Endothelial cell (in vitro differentiated cells): ENCODE measurements around the gene VPS13D. TPM values are rescaled to one million over a fixed set of nuclear protein-coding genes. Genes with fewer than 3 reads are reported as not detected.

Experiments used
- DNase-seq: peaks from one replicate; pipeline ENCODE4 v3.0.0; 2021; ENCODE audit warnings: low spot score
- H3K27ac Mint-ChIP-seq: one replicate; pipeline ENCODE4 v1.8.0; 2021; ENCODE audit warnings: mixed read lengths, inconsistent platforms; ENCODE audit not compliant: unreplicated experiment
- H3K27me3 Mint-ChIP-seq: one replicate; pipeline ENCODE4 v1.8.0; 2021; ENCODE audit warnings: mild to moderate bottlenecking, moderate library complexity, mixed read lengths, inconsistent platforms; ENCODE audit not compliant: unreplicated experiment
- H3K36me3 Mint-ChIP-seq: one replicate; pipeline ENCODE4 v1.8.0; 2021; ENCODE audit warnings: mild to moderate bottlenecking, low read depth, mixed read lengths, inconsistent platforms; ENCODE audit not compliant: unreplicated experiment
- H3K4me1 Mint-ChIP-seq: one replicate; pipeline ENCODE4 v1.8.0; 2021; ENCODE audit warnings: mild to moderate bottlenecking, mixed read lengths, inconsistent platforms; ENCODE audit not compliant: unreplicated experiment
- H3K4me3 Mint-ChIP-seq: one replicate; pipeline ENCODE4 v1.8.0; 2021; ENCODE audit warnings: mild to moderate bottlenecking, mixed read lengths, inconsistent platforms; ENCODE audit not compliant: unreplicated experiment
- H3K9me3 Mint-ChIP-seq: one replicate; pipeline ENCODE4 v1.8.0; 2021; ENCODE audit warnings: mixed read lengths, inconsistent platforms; ENCODE audit not compliant: unreplicated experiment
- total RNA-seq: library from RNA; stranded (reverse); fragmentation: NEBNext Ultra II Directional; extraction: Animal tissue kit (Norgen Biotek cat#: 25700); gene quantifications from one replicate; pipeline ENCODE4 v1.2.1, GENCODE V29; 2021; ENCODE audit not compliant: unreplicated experiment
- TF ChIP-seq, protein P1 (sequence below): fragments of 200-600 bp; sonication (generic); IDR thresholded peaks from one replicate; pipeline ENCODE4 v1.5.0; 2021; ENCODE audit warnings: antibody characterized with exemption; ENCODE audit not compliant: unreplicated experiment

The VPS13D gene
- total RNA-seq, 1 donor from 2014 or later: 37.8 TPM

DNA sequence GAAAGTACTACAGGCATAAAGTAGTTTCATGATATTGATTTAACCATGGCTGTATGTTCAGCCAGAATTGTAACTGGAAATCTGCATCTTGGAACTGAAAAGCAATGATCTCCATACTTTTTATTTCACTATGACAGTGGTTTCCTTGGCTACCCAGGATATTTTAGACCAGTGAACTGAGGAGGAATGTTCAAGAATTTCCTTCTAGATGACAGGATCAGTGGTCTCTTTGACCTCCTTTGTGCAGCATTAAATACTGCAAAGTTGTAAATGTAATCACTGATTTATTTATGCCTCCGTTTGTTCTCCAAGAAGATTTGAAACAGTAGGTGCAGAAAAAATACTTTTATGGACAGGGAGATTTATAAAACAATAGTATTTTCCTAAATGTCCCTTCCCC lies 39.5 kb downstream of the VPS13D start:
- Mint-ChIP-seq H3K27me3 (peaks cover 3% of the 10 kb centered on the region), H3K36me3 (peaks cover 38% of the 10 kb centered on the region), H3K9me3 (no peaks in the 10 kb centered on the region), H3K4me1 (no peaks in the 10 kb centered on the region), H3K27ac (no peak overlapping the region), H3K4me3 (no peak overlapping the region)
- TF ChIP-seq, protein P1, sequence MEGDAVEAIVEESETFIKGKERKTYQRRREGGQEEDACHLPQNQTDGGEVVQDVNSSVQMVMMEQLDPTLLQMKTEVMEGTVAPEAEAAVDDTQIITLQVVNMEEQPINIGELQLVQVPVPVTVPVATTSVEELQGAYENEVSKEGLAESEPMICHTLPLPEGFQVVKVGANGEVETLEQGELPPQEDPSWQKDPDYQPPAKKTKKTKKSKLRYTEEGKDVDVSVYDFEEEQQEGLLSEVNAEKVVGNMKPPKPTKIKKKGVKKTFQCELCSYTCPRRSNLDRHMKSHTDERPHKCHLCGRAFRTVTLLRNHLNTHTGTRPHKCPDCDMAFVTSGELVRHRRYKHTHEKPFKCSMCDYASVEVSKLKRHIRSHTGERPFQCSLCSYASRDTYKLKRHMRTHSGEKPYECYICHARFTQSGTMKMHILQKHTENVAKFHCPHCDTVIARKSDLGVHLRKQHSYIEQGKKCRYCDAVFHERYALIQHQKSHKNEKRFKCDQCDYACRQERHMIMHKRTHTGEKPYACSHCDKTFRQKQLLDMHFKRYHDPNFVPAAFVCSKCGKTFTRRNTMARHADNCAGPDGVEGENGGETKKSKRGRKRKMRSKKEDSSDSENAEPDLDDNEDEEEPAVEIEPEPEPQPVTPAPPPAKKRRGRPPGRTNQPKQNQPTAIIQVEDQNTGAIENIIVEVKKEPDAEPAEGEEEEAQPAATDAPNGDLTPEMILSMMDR: no peak
- no peak for DNase-seq

DNA sequence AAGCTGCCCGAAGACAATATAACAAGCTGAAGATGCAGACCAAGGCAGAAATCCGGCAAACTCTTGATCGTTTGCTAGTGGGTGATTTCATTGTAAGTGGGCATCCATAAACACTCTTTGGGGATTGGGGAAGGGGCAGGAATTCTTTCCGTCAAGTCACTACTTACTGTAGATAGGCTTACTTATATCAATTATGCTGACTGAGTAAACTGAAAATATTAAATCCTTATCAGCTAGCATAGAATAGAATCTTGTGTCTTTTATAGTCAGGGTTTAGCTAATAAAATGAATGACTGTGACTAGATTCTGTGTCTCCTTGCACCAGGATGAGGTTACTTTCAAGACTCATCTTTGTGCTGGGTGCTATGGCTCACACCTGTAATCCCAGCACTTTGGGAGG lies 41.2 kb downstream of the VPS13D start:
- peaks cover 31% of the 10 kb centered on the region for H3K36me3 Mint-ChIP-seq
- no peaks in the 10 kb centered on the region for H3K4me1 Mint-ChIP-seq
- H3K4me3 Mint-ChIP-seq: no peak overlapping the region
- peaks cover 3% of the 10 kb centered on the region for H3K27me3 Mint-ChIP-seq
- TF ChIP-seq, protein P1: no peak
- no peak for DNase-seq
- no peak overlapping the region for H3K27ac Mint-ChIP-seq
- H3K9me3 Mint-ChIP-seq: no peaks in the 10 kb centered on the region

DNA sequence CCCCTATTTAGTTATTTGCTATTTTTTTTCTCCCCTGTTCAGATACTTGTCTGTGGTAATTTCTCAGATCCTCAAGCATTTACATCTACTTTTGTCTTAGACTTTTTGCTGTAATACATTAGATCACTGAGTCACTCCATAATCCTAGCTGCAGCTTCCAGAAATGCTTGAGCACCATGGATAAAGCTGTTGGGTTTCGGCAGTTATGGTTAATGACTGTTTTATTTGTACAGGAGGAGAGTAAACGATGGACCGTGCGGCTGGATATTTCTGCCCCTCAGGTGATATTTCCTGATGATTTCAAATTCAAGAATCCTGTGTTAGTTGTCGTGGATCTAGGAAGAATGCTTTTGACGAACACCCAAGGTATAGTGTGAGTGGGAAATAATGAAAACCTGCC lies 42.9 kb downstream of the VPS13D start:
- Mint-ChIP-seq H3K27me3 (peaks cover 3% of the 10 kb centered on the region), H3K4me1 (no peaks in the 10 kb centered on the region), H3K27ac (no peak overlapping the region), H3K36me3 (peaks cover 38% of the 10 kb centered on the region), H3K4me3 (no peak overlapping the region), H3K9me3 (no peaks in the 10 kb centered on the region)
- no peak for DNase-seq
- TF ChIP-seq, protein P1: no peak

DNA sequence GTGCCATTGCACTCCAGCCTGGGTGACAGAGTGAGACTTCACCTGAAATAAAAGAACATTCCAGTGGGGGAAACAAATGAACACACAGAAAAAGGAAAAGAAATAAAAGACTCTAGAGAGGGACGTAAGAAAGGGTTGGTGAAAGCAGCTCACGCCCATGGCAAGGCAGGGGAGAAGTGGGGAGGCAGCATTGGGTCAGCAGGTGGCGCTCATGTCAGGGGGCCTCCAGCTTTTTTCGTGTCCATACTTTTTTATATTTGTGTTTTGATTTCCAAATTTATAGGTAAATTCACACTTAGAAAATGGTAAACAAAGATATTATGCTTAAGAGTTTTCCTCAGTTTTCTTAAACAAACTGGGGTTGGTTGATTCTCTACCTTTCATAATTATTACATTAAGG lies 45.5 kb downstream of the VPS13D start:
- Mint-ChIP-seq H3K27ac (no peak overlapping the region), H3K36me3 (peaks cover 29% of the 10 kb centered on the region), H3K9me3 (no peaks in the 10 kb centered on the region), H3K4me1 (no peaks in the 10 kb centered on the region), H3K27me3 (peaks cover 3% of the 10 kb centered on the region), H3K4me3 (no peak overlapping the region)
- peak; percentile 58 for DNase-seq
- TF ChIP-seq, protein P1: peak; percentile 53

DNA sequence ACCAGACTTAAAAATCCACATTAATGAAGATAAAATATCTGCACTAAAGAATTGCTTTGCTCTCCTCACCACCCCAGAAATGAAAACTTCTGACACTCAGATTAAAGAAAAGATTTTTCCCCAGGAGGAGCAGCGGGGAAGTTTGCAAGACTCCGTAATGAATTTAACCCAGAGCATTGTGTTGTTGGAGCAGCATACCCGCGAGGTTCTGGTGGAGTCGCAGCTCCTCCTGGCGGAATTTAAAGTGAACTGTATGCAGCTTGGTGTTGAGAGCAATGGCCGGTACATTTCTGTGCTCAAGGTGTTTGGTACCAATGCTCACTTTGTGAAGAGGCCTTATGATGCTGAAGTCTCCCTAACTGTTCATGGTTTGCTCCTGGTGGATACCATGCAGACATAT lies 46.4 kb downstream of the VPS13D start:
- Mint-ChIP-seq H3K27ac (no peak overlapping the region), H3K9me3 (no peaks in the 10 kb centered on the region), H3K4me3 (no peak overlapping the region), H3K4me1 (no peaks in the 10 kb centered on the region), H3K27me3 (peaks cover 3% of the 10 kb centered on the region), H3K36me3 (peaks cover 29% of the 10 kb centered on the region)
- DNase-seq: peak; percentile 44
- TF ChIP-seq, protein P1: peak; percentile 73
